ENCODE results near the gene DCTD. TPM values are rescaled to one million over a fixed set of nuclear protein-coding genes. Genes with fewer than 3 reads are reported as not detected.

The DCTD gene
- 82.1 and 82.8 TPM in 2 replicates for total RNA-seq (2013; cell fraction: nucleolus; rRNA removed)
- total RNA-seq (2014; rRNA removed), result 73.5 and 74.6 TPM in 2 replicates
- 83.1 and 84.6 TPM in 2 replicates for total RNA-seq (2014; rRNA removed; fragmentation: Illumina TruSeq; extraction: Trizol)
- 112 and 116 TPM in 2 replicates for total RNA-seq (2021)
- 68.3 TPM for polyA plus RNA-seq (2011; ENCODE audit: low read depth)
- 137 and 143 TPM in 2 replicates for polyA plus RNA-seq (2011; rRNA removed)
- 121 and 127 TPM in 2 replicates for polyA plus RNA-seq (2011; cell fraction: cytosol; rRNA removed)
- polyA plus RNA-seq (2011; cell fraction: nucleus; rRNA removed), result 157 and 179 TPM in 2 replicates
- polyA plus RNA-seq (2012), result 78.2 and 83.3 TPM in 2 replicates
- 118 and 128 TPM in 2 replicates for polyA plus RNA-seq (2014; fragmentation: Illumina TruSeq; extraction: Trizol)
- polyA plus RNA-seq (2014; fragmentation: Nextera tagmentation; extraction: Ambion mirVana), result 10 to 100 TPM; 37.8 to 58.4 TPM
- polyA plus RNA-seq (2014; rRNA removed), result 96.4 and 104 TPM in 2 replicates
- 10 to 100 TPM; 79.9 to 99.6 TPM for polyA plus RNA-seq (2016; fragmentation: Nextera tagmentation; extraction: Ambion mirVana)
- 111 and 176 TPM in 2 replicates for polyA minus RNA-seq (2011; rRNA and poly(A)+ RNA removed)
- polyA minus RNA-seq (2011; cell fraction: cytosol; rRNA and poly(A)+ RNA removed), result 37.4 and 40.8 TPM in 2 replicates
- 65.0 and 110 TPM in 2 replicates for polyA minus RNA-seq (2011; cell fraction: nucleus; rRNA and poly(A)+ RNA removed)
- percentile 89 among the genes with signal in this experiment for Bru-seq, nascent RNA
- percentile 88 among the genes with signal in this experiment for BruChase-seq, experiment 1, labeled RNA remaining after a 6-hour chase
- percentile 83 among the genes with signal in this experiment for BruChase-seq, experiment 2, labeled RNA remaining after a 2-hour chase
- long read RNA-seq, experiment 1, transcript DCTD-201 (6 exons, 1,931 nt), result major isoform, 31 of 79 reads
- long read RNA-seq, experiment 1, transcript DCTD-213 (7 exons, 794 nt), result minor isoform, 11 of 79 reads
- long read RNA-seq, experiment 1, transcript DCTD-202 (6 exons, 1,972 nt), result minor isoform, 11 of 79 reads
- long read RNA-seq, experiment 1, partial matches to known transcripts, result 10 of 79 reads
- long read RNA-seq, experiment 1, other reads (novel, unspliced or antisense), result 16 of 79 reads
- long read RNA-seq, experiment 2, transcript DCTD-201 (6 exons, 1,931 nt), result major isoform, 146 of 308 reads
- long read RNA-seq, experiment 2, transcript DCTD-213 (7 exons, 794 nt), result minor isoform, 14 of 308 reads
- long read RNA-seq, experiment 2, transcript DCTD-202 (6 exons, 1,972 nt), result minor isoform, 107 of 308 reads
- long read RNA-seq, experiment 2, partial matches to known transcripts, result 13 of 308 reads
- long read RNA-seq, experiment 2, other reads (novel, unspliced or antisense), result 26 of 308 reads

DNA sequence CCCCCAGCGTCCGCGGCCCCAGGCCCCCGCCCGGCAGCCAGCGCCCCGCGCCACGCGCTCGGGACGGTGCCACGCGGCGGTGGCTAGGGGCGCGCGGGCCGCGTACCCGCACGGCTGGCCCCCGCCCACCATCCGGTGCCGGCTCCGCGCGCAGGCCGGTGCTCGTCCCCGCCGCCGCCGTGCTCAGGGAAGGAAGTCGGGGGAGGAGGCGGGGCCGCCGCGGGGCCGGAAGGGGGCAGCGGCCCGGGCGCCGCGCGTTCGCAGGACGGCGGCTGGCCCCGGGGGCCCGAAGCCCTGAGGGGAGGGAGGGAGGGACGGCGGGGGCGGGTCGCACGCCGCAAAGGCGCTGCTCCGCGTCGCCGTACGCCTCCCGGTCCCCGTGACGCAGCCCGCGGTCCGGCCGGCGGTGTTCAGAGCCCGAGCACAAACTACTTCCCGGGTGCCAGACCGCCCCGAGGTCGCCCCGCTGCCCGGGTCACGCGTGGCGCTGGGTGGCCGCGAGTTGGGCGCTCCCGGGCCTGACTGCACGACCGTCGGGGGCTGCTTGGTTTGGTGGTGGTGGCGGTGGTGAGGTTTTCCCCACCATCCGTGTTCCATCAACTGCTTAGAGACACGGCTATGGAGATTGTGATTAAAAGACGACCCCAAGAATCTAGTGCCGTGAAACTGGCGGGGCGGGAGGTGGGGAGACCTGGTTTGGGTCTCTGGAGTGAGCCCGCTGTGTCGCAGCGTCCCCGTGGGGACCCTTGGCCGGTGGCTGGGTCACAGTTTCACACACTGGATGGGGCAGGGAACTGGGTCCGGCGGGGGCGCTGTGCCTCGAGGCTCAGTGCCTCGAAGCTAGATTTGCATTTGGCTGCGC lies at the start of gene DCTD:
Gene DCTD (minus strand): TSS at position 205 of the 862 bp plus-strand sequence. CDS start 1,818 bp downstream, outside the sequence.
- in situ Hi-C loops (cut with MboI) (no loop called here), intact Hi-C loops (cut with micrococcal nuclease; ENCODE audit: unreplicated experiment) (loop anchor here (5.0 kb wide), 3 partner anchors 60 to 900 kb away; no protein-coding TSS in a partner anchor)
- ChIA-PET SMC1A (ENCODE audit: uncharacterized antibody, unreplicated experiment) (interaction anchor here (0.9 to 7.8 kb wide), 4 partner anchors 6 to 17 kb away, joined by 3 to 37 read pairs (median 4); no protein-coding TSS in a partner anchor), CTCF (interaction anchor here (1.1 to 2.1 kb wide), 4 partner anchors 8 to 345 kb away, joined by 4 to 7 read pairs (median 6); no protein-coding TSS in a partner anchor), POLR2A (interaction anchor here (0.6 to 1.1 kb wide), 5 partner anchors 10 to 112 kb away, joined by 3 to 4 read pairs (median 4); no protein-coding TSS in a partner anchor), RAD21 (ENCODE audit: unreplicated experiment) (interaction anchor here (0.6 to 1.2 kb wide), 5 partner anchors 8 to 600 kb away, joined by 3 to 9 read pairs (median 3); no protein-coding TSS in a partner anchor)
- DNase-seq (ENCODE audit: low read depth, low spot score) (no peak), ATAC-seq (peak; percentile 89), FAIRE-seq (no peak)
- TSS peak; percentile 95 for BruUV-seq (replicated peaks)
- no peaks in the 10 kb centered on the region for H3K27me3 ChIP-seq (replicated peaks in 1 of 2; ENCODE audit: control insufficient read depth in 2 of 2, insufficient read depth in 2 of 2, low read length in 1 of 2)
- peak within 1 kb of the TSS; percentile 99 for H3K9ac ChIP-seq (ENCODE audit: control insufficient read depth, insufficient read depth, low read length)
- H3K4me1 ChIP-seq (ENCODE audit: control insufficient read depth, insufficient read depth, low read length), result peaks cover 19% of the 10 kb centered on the region
- peak within 1 kb of the TSS; percentile 86 for H2AFZ ChIP-seq (ENCODE audit: control insufficient read depth, low read depth, low read length)
- H3K4me3 ChIP-seq, result peak within 1 kb of the TSS; percentile 81
- H4K20me1 ChIP-seq (ENCODE audit: control insufficient read depth, insufficient read depth), result no peaks in the 10 kb centered on the region
- peaks cover 31% of the 10 kb centered on the region for H3K79me2 ChIP-seq (ENCODE audit: control insufficient read depth, insufficient read depth, low read length)
- WGBS (ENCODE audit: insufficient coverage, insufficient replicate concordance, low lambda C conversion rate, missing lambda C conversion rate), result under 1% methylated on average over 70 of the region's 106 CpGs
- peak within 1 kb of the TSS; percentile 99 for H3K27ac ChIP-seq (ENCODE audit: control insufficient read depth, insufficient read depth)
- H3K9me3 ChIP-seq (replicated peaks; ENCODE audit: control insufficient read depth, insufficient read depth, low read length), result no peaks in the 10 kb centered on the region
- H3K4me2 ChIP-seq (ENCODE audit: control insufficient read depth, insufficient read depth), result peak within 1 kb of the TSS; percentile 97
- peaks cover 3 to 14% of the 10 kb centered on the region in 2 experiments for H3K36me3 ChIP-seq (ENCODE audit: control insufficient read depth in 2 of 2, insufficient read depth in 2 of 2, low read length in 1 of 2)
- TF ChIP-seq SREBF2 (IDR thresholded peaks at IDR 0.05; ENCODE audit: low read length) (no peak), JUNB (IDR thresholded peaks at IDR 0.05) (no peak), CHD2 (IDR thresholded peaks at IDR 0.05; ENCODE audit: borderline replicate concordance, low read depth, low read length) (no peak), NR2F1 (conservative IDR thresholded peaks at IDR 0.05) (peak; percentile 70), RELA (IDR thresholded peaks at IDR 0.05; ENCODE audit: borderline replicate concordance, partially characterized antibody) (no peak), KDM1A (IDR thresholded peaks at IDR 0.05; ENCODE audit: borderline replicate concordance) (no peak), MXI1 (IDR thresholded peaks at IDR 0.05; ENCODE audit: low read depth, low read length) (peak; percentile 62; the same call in 1 of the 2 replicates), CEBPB (IDR thresholded peaks at IDR 0.05; ENCODE audit: borderline replicate concordance in 1 of 2, low read depth in 2 of 2, low read length in 2 of 2) (no peak), HDAC6 (IDR thresholded peaks at IDR 0.05; ENCODE audit: unreplicated experiment) (no peak)
- TF ChIP-seq, protein P1, sequence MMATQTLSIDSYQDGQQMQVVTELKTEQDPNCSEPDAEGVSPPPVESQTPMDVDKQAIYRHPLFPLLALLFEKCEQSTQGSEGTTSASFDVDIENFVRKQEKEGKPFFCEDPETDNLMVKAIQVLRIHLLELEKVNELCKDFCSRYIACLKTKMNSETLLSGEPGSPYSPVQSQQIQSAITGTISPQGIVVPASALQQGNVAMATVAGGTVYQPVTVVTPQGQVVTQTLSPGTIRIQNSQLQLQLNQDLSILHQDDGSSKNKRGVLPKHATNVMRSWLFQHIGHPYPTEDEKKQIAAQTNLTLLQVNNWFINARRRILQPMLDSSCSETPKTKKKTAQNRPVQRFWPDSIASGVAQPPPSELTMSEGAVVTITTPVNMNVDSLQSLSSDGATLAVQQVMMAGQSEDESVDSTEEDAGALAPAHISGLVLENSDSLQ (IDR thresholded peaks at IDR 0.05), result no peak
- TF ChIP-seq, protein P2, sequence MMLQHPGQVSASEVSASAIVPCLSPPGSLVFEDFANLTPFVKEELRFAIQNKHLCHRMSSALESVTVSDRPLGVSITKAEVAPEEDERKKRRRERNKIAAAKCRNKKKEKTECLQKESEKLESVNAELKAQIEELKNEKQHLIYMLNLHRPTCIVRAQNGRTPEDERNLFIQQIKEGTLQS (IDR thresholded peaks at IDR 0.05; ENCODE audit: borderline replicate concordance, extremely low read depth, low read depth, low read length), result no peak
- TF ChIP-seq, protein P3, sequence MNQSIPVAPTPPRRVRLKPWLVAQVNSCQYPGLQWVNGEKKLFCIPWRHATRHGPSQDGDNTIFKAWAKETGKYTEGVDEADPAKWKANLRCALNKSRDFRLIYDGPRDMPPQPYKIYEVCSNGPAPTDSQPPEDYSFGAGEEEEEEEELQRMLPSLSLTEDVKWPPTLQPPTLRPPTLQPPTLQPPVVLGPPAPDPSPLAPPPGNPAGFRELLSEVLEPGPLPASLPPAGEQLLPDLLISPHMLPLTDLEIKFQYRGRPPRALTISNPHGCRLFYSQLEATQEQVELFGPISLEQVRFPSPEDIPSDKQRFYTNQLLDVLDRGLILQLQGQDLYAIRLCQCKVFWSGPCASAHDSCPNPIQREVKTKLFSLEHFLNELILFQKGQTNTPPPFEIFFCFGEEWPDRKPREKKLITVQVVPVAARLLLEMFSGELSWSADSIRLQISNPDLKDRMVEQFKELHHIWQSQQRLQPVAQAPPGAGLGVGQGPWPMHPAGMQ (IDR thresholded peaks at IDR 0.05; ENCODE audit: borderline replicate concordance), result no peak
